CD14-positive monocyte (primary cell): ENCODE data around the gene PPIF. TPM values are rescaled to one million over a fixed set of nuclear protein-coding genes. Genes with fewer than 3 reads are reported as not detected.

Experiments used
- DNase-seq, 3 donors: peaks; one replicate each; pipeline ENCODE4 v3.0.0-alpha.2; 2011 to 2022
- H2AFZ ChIP-seq: 2 replicates; pipeline ENCODE4 v1.6.0; 2012; ENCODE audit warnings: mild to moderate bottlenecking, low read depth, low read length, inconsistent platforms; ENCODE audit not compliant: insufficient read depth, poor library complexity, severe bottlenecking
- H3K27ac ChIP-seq, 2 donors: 1 replicate in 1 of 2; 2 replicates in 1 of 2; pipeline ENCODE4 v1.5.1; 2012 to 2013; ENCODE audit warnings: low read length in 2 of 2, control low read depth in 1 of 2, inconsistent platforms in 1 of 2, low read depth in 1 of 2, mild to moderate bottlenecking in 1 of 2
- H3K27me3 ChIP-seq, 2 donors: one replicate each; pipeline versions ENCODE4 v1.6.0 to v1.6.1; 2011 to 2013; ENCODE audit warnings: low read length in 2 of 2; ENCODE audit not compliant: control insufficient read depth in 2 of 2, insufficient read depth in 2 of 2
- H3K36me3 ChIP-seq, 2 donors: replicated peaks in 1 of 2; 1 replicate in 1 of 2; 2 replicates in 1 of 2; pipeline versions ENCODE4 v1.5.1 to v1.6.1; 2012 to 2013; ENCODE audit warnings: low read length in 2 of 2, control low read depth in 1 of 2, inconsistent platforms in 1 of 2, mild to moderate bottlenecking in 1 of 2; ENCODE audit not compliant: insufficient read depth in 2 of 2, control insufficient read depth in 1 of 2
- H3K4me1 ChIP-seq, 2 donors: 1 replicate in 1 of 2; 2 replicates in 1 of 2; pipeline versions ENCODE4 v1.5.1 to v1.6.1; 2012 to 2013; ENCODE audit warnings: low read length in 2 of 2, control low read depth in 1 of 2, inconsistent platforms in 1 of 2, mild to moderate bottlenecking in 1 of 2, moderate library complexity in 1 of 2; ENCODE audit not compliant: insufficient read depth in 2 of 2, control insufficient read depth in 1 of 2
- H3K4me2 ChIP-seq: replicated peaks from 2 replicates; pipeline ENCODE3; 2012; ENCODE audit warnings: low read length, moderate library complexity, mild to moderate bottlenecking; ENCODE audit not compliant: poor library complexity, severe bottlenecking; ENCODE audit errors: extremely low read depth
- H3K4me3 ChIP-seq, 3 experiments: fragments of 200-600 bp in 1 of 3; sonication (generic) in 1 of 3; replicated peaks in 1 of 3; 1 replicate in 2 of 3; 2 replicates in 1 of 3; pipeline ENCODE4 v1.5.1; 2011 to 2013; ENCODE audit warnings: low read length in 3 of 3, mild to moderate bottlenecking in 3 of 3, control low read depth in 2 of 3, low read depth in 2 of 3, inconsistent platforms in 1 of 3, moderate library complexity in 1 of 3
- H3K79me2 ChIP-seq: 2 replicates; pipeline ENCODE4 v1.6.0; 2012; ENCODE audit warnings: mild to moderate bottlenecking, control low read depth, inconsistent platforms, low read length, moderate library complexity; ENCODE audit not compliant: insufficient read depth
- H3K9ac ChIP-seq: 2 replicates; pipeline ENCODE4 v1.6.0; 2017; ENCODE audit warnings: low read length, mild to moderate bottlenecking; ENCODE audit not compliant: insufficient read depth, poor library complexity, severe bottlenecking
- H3K9me3 ChIP-seq, 2 donors: replicated peaks in 1 of 2; 1 replicate in 1 of 2; 2 replicates in 1 of 2; pipeline versions ENCODE4 v1.5.1 to v1.6.1; 2012 to 2013; ENCODE audit warnings: low read length in 2 of 2, control low read depth in 1 of 2; ENCODE audit not compliant: control insufficient read depth in 1 of 2, insufficient read depth in 1 of 2
- H4K20me1 ChIP-seq: 2 replicates; pipeline ENCODE4 v1.6.0; 2012; ENCODE audit warnings: mild to moderate bottlenecking, low read length, control low read depth, moderate library complexity; ENCODE audit not compliant: insufficient read depth
- H3K27ac Mint-ChIP-seq, 7 donors: one replicate each; pipeline ENCODE4 v1.8.0; 2020; ENCODE audit warnings: mild to moderate bottlenecking in 7 of 7, mixed read lengths in 7 of 7, moderate library complexity in 6 of 7, inconsistent platforms in 2 of 7
- H3K27me3 Mint-ChIP-seq, 3 donors: one replicate each; pipeline ENCODE4 v1.8.0; 2021 to 2022; ENCODE audit warnings: low read depth in 3 of 3, mild to moderate bottlenecking in 3 of 3, mixed read lengths in 3 of 3, moderate library complexity in 3 of 3, inconsistent platforms in 1 of 3
- H3K36me3 Mint-ChIP-seq, 2 donors: one replicate each; pipeline ENCODE4 v1.8.0; 2020; ENCODE audit warnings: mixed read lengths in 2 of 2, inconsistent platforms in 1 of 2, mild to moderate bottlenecking in 1 of 2
- H3K4me1 Mint-ChIP-seq: one replicate; pipeline ENCODE4 v1.8.0; 2020; ENCODE audit warnings: mild to moderate bottlenecking, mixed read lengths
- H3K4me3 Mint-ChIP-seq, 2 donors: one replicate each; pipeline ENCODE4 v1.8.0; 2020; ENCODE audit warnings: mild to moderate bottlenecking in 2 of 2, mixed read lengths in 2 of 2, moderate library complexity in 1 of 2
- H3K9me3 Mint-ChIP-seq, 7 donors: one replicate each; pipeline ENCODE4 v1.8.0; 2020 to 2022; ENCODE audit warnings: mixed read lengths in 7 of 7, mild to moderate bottlenecking in 6 of 7, moderate library complexity in 6 of 7, inconsistent platforms in 2 of 7
- CTCF ChIP-seq: fragments of 200-600 bp; IDR thresholded peaks from one replicate; pipeline ENCODE4 v1.8.0; 2022; ENCODE audit warnings: antibody characterized with exemption, mild to moderate bottlenecking
- WGBS: methylation state at CpG from one replicate; pipeline ENCODE4 v1.1.5; 2013; ENCODE audit warnings: missing lambda C conversion rate; ENCODE audit not compliant: insufficient coverage; 5-methylcytosine and 5-hydroxymethylcytosine counted together
- intact Hi-C, 2 donors: fragments of 100-400 bp; cut with micrococcal nuclease; formaldehyde crosslinking; loops; one replicate each; pipeline versions ENCODE4 v1.15.0 to v1.15.1; 2023
- polyA plus RNA-seq, 3 donors: library from polyadenylated mRNA; depleted of rRNA in 1 of 3; unstranded in 2 of 3; stranded (reverse) in 1 of 3; fragments of 300-500 nt in 2 of 3; fragments of >200 nt in 1 of 3; fragmentation: Illumina TruSeq in 2 of 3; gene quantifications; 1 replicate in 2 of 3; 2 replicates in 1 of 3; pipeline ENCODE4 v1.2.3, GENCODE V29; 2012 to 2021

The PPIF gene
- polyA plus RNA-seq, 3 donors: 36.6 to 1,064 (median 52.3) TPM

- Histone ChIP-seq H3K9ac (no peak overlapping the region), H3K4me3 (no peak overlapping the region), H3K4me2 (no peak overlapping the region), H3K27me3 (no peaks in the 10 kb centered on the region), H3K4me1 (peaks cover 6 to 13% of the 10 kb centered on the region in 2 donors), H3K27ac (no peak overlapping the region), H3K36me3 (peaks cover 5 to 47% of the 10 kb centered on the region in 2 donors), H4K20me1 (no peaks in the 10 kb centered on the region), H2AFZ (no peak overlapping the region), H3K79me2 (no peaks in the 10 kb centered on the region), H3K9me3 (no peaks in the 10 kb centered on the region)
- Mint-ChIP-seq H3K9me3 (no peaks in the 10 kb centered on the region), H3K4me3 (no peak overlapping the region), H3K36me3 (peaks cover 58 to 63% of the 10 kb centered on the region in 2 donors), H3K27ac (no peak overlapping the region), H3K4me1 (peaks cover 8% of the 10 kb centered on the region), H3K27me3 (peaks cover 1 to 8% (median 2%) of the 10 kb centered on the region in 3 donors)
- intact Hi-C loops: no loop called here
- 90% methylated on average over 16 of the region's 24 CpGs for WGBS
- DNase-seq: no peak
- no peak for TF ChIP-seq CTCF
Observed at GRCh38 chr10:79386637-79387465, 39.6 kb downstream of the PPIF start.

DNA sequence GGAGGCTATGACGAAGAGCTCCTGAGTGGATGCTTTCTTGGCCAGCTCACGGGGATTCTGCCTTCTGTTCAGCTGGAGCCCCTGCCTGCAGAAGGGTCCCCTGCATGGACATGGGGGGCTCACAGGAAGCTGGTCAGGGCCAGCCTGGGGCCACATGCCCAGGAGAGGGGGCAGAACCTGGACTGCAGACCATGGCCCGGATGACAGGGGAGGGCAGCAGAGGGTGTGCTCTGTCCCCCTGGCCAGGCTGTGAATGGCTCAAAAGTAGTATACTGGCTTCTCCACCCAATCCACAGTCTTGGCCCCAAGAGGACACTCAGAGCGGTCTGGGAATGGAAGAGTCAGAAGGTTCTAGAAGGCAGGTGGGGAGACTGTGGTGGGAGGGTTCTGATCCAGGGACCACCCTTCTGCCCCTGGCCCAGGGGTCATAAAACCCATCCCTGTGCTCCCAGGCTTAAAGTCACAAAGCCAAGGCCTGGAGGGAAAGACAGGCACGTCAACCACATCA lies 40.3 kb downstream of the PPIF start:
- no peaks in the 10 kb centered on the region for H3K9me3 ChIP-seq
- H2AFZ ChIP-seq: no peak overlapping the region
- no peak overlapping the region for H3K9ac ChIP-seq
- Mint-ChIP-seq H3K4me1 (peaks cover 8% of the 10 kb centered on the region), H3K27ac (no peak overlapping the region), H3K9me3 (no peaks in the 10 kb centered on the region), H3K36me3 (peaks cover 61 to 67% of the 10 kb centered on the region in 2 donors), H3K4me3 (no peak overlapping the region), H3K27me3 (peaks cover 1 to 8% (median 2%) of the 10 kb centered on the region in 3 donors)
- peaks cover 6 to 13% of the 10 kb centered on the region in 2 donors for H3K4me1 ChIP-seq
- H3K4me3 ChIP-seq: no peak overlapping the region
- no peaks in the 10 kb centered on the region for H4K20me1 ChIP-seq
- no peaks in the 10 kb centered on the region for H3K27me3 ChIP-seq
- no peak for DNase-seq
- H3K27ac ChIP-seq: no peak overlapping the region
- intact Hi-C loops: no loop called here
- 90% methylated on average over 4 of the region's 5 CpGs for WGBS
- no peak overlapping the region for H3K4me2 ChIP-seq
- no peak for TF ChIP-seq CTCF
- no peaks in the 10 kb centered on the region for H3K79me2 ChIP-seq
- H3K36me3 ChIP-seq: peaks cover 5 to 53% of the 10 kb centered on the region in 2 donors
